ENCODE data around the gene SPATS2L.
A peak's percentile ranks its signal among the peaks of the same experiment; 100 is the strongest.

SPATS2L gene

DNA sequence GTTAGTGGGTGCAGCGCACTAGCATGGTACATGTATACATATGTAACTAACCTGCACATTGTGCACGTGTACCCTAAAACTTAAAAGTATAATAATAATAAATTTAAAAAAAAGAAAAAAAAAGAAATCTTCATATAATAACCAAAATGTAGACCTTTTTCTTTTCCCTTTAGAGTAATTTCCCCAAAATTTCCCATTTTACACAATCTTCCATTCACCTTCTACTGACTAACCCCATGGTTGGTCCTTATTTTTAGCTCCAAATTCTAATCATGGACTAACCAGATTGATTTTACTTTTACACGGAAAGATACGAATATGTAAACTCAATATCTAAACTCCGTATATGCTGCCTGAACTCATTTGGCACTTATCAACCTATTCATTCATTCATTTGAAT lies 195.7 kb downstream of the SPATS2L start:
- TF ChIP-seq CTCF (IDR thresholded peaks at IDR 0.05; ENCODE audit: extremely low read depth, missing control alignments), result no peak

GRCh38 chr2:200506679-200507078 lies 200.2 kb downstream of the SPATS2L start:
- TF ChIP-seq CTCF (IDR thresholded peaks at IDR 0.05; ENCODE audit: extremely low read depth, missing control alignments), result no peak
- no peak for DNase-seq (ENCODE audit: low spot score)

More for the DNA sequence above, 195.7 kb downstream of the SPATS2L start:
- DNase-seq (ENCODE audit: low spot score), result no peak

- no peak for TF ChIP-seq CTCF (IDR thresholded peaks at IDR 0.05; ENCODE audit: extremely low read depth, missing control alignments)
- DNase-seq (ENCODE audit: low spot score), result no peak
Measured at GRCh38 chr2:200507179-200507578, 200.7 kb downstream of the SPATS2L start.

- TF ChIP-seq CTCF (IDR thresholded peaks at IDR 0.05; ENCODE audit: extremely low read depth, missing control alignments), result no peak
- peak; percentile 41 for DNase-seq (ENCODE audit: low spot score)
Measured at GRCh38 chr2:200509235-200509611, 202.7 kb downstream of the SPATS2L start.

DNA sequence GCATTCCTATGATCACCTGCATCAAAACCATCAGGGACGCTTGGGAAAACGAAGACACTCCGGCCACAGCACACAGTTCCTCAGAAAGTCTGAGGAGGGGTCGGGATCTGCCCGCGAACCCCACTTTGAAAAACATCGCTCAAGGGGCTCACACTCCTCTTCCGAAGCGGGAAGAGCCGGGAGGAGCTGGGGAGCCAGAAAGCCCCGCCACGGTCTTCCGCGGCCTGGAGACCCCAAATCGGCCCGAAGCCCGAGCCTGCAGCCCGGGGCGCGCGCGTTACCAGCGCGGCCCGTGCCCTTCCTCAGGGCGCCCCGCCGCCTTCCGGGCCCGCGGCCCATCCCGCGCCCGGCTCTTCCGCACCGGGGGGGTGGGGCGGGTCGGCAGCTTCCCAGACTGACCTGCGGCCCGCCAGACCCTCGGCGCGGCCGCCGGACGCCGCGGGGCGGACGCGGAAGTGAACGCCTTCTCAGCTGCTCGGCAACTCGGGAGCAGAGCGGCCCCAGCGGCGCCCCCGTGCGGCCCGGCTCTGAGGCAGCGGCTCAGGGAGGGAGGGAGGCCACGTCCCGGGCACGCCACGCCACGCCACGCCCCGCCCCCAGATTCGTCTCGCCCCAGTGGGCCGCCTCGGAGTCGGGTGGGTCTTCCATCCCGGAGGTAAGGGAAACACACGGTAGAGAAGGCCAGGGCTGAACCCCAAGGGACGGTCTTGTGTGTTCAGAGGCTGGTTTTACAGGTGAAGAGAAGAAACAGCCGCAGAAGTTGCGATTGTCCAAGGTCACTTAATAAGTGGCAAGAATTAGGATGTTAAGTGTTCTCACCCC lies 203.3 kb downstream of the SPATS2L start, which contains the start of gene KCTD18:
Gene KCTD18 (minus strand): TSS at position 457 of the 822 bp plus-strand sequence. CDS start 3,052 bp downstream, outside the sequence.
- TF ChIP-seq CTCF (IDR thresholded peaks at IDR 0.05; ENCODE audit: extremely low read depth, missing control alignments), result peak; percentile 88
- peak; percentile 99 for DNase-seq (ENCODE audit: low spot score)

- DNase-seq (ENCODE audit: low spot score), result no peak
- TF ChIP-seq CTCF (IDR thresholded peaks at IDR 0.05; ENCODE audit: extremely low read depth, missing control alignments), result no peak
Measured at GRCh38 chr2:200515155-200515554, 208.7 kb downstream of the SPATS2L start.

- no peak for DNase-seq (ENCODE audit: low spot score)
- no peak for TF ChIP-seq CTCF (IDR thresholded peaks at IDR 0.05; ENCODE audit: extremely low read depth, missing control alignments)
Measured at GRCh38 chr2:200523158-200523557, 216.7 kb downstream of the SPATS2L start.
